SK-N-SH (cell line): ENCODE measurements around the gene LTBR. TPM values are rescaled to one million over a fixed set of nuclear protein-coding genes. Genes with fewer than 3 reads are reported as not detected.

Source experiments
- CTCF ChIA-PET: fragments of 300-600, 350-600 bp; formaldehyde crosslinking; extraction: SDS; loops from one replicate; lab custom pipeline; 2021; lab: Yijun Ruan, JAX
- POLR2A ChIA-PET: fragments of 350-600 bp; sonication (Branson Sonifier 250); formaldehyde crosslinking; extraction: SDS; loops from one replicate; lab custom pipeline; 2020; ENCODE audit warnings: antibody characterized with exemption, inconsistent platforms; lab: Yijun Ruan, JAX
- DNase-seq: peaks from one replicate; pipeline ENCODE4 v3.0.0; 2012
- H2AFZ ChIP-seq: fragments of 200-600 bp; sonication (generic); 2 replicates; pipeline ENCODE4 v1.8.1; 2016; ENCODE audit warnings: antibody characterized with exemption, mild to moderate bottlenecking, low read depth
- H3F3A ChIP-seq: fragments of 200-600 bp; sonication (generic); replicated peaks from 2 replicates; pipeline ENCODE3; 2016; ENCODE audit warnings: antibody characterized with exemption, mild to moderate bottlenecking; ENCODE audit not compliant: insufficient read depth
- H3K27ac ChIP-seq, 2 experiments: fragments of 200-500 bp in 1 of 2; fragments of 200-600 bp in 1 of 2; sonication (Bioruptor generic) in 1 of 2; sonication (generic), shearing (Covaris generic) in 1 of 2; 2 replicates each; pipeline versions ENCODE4 v1.5.1 to v1.6.1; 2014 to 2016; ENCODE audit warnings: low read depth in 2 of 2, inconsistent platforms in 1 of 2, low read length in 1 of 2, mild to moderate bottlenecking in 1 of 2, mixed read lengths in 1 of 2
- H3K27me3 ChIP-seq: fragments of 200-600 bp; sonication (generic), shearing (Covaris generic); 2 replicates; pipeline ENCODE4 v1.6.1; 2016; ENCODE audit warnings: mixed run types; ENCODE audit not compliant: insufficient read depth
- H3K36me3 ChIP-seq, 2 experiments: fragments of 200-500 bp in 1 of 2; fragments of 200-600 bp in 1 of 2; sonication (Bioruptor generic) in 1 of 2; sonication (generic) in 1 of 2; replicated peaks in 1 of 2; 2 replicates each; pipeline versions ENCODE3 to v1.5.1; 2014 to 2016; ENCODE audit warnings: low read length in 1 of 2, mild to moderate bottlenecking in 1 of 2; ENCODE audit not compliant: insufficient read depth in 2 of 2, control insufficient read depth in 1 of 2
- H3K4me1 ChIP-seq, 2 experiments: fragments of 200-500 bp in 1 of 2; fragments of 200-600 bp in 1 of 2; sonication (Bioruptor generic) in 1 of 2; sonication (generic), shearing (Covaris generic) in 1 of 2; 2 replicates each; pipeline versions ENCODE4 v1.5.1 to v1.6.1; 2014 to 2016; ENCODE audit warnings: low read depth in 1 of 2, low read length in 1 of 2, mixed run types in 1 of 2; ENCODE audit not compliant: insufficient read depth in 2 of 2, control insufficient read depth in 1 of 2
- H3K4me2 ChIP-seq: fragments of 200-600 bp; sonication (generic), shearing (Covaris generic); 2 replicates; pipeline ENCODE4 v1.6.1; 2017; ENCODE audit warnings: mixed run types
- H3K4me3 ChIP-seq, 2 experiments: fragments of 200-500 bp in 1 of 2; fragments of 200-600 bp in 1 of 2; sonication (Bioruptor generic) in 1 of 2; sonication (generic), shearing (Covaris generic) in 1 of 2; 2 replicates each; pipeline versions ENCODE4 v1.5.1 to v1.8.1; 2014 to 2016; ENCODE audit warnings: low read depth in 2 of 2, inconsistent platforms in 1 of 2, low read length in 1 of 2, mild to moderate bottlenecking in 1 of 2, mixed read lengths in 1 of 2, moderate library complexity in 1 of 2
- H3K79me2 ChIP-seq: fragments of 200-600 bp; sonication (generic); 2 replicates; pipeline ENCODE4 v1.8.1; 2017; ENCODE audit warnings: mild to moderate bottlenecking; ENCODE audit not compliant: insufficient read depth
- H3K9ac ChIP-seq: fragments of 200-600 bp; sonication (generic); 2 replicates; pipeline ENCODE4 v1.6.1; 2017; ENCODE audit warnings: mixed run types
- H3K9me2 ChIP-seq: fragments of 200-600 bp; sonication (generic); 2 replicates; pipeline ENCODE4 v1.6.1; 2017; ENCODE audit warnings: mixed run types
- H3K9me3 ChIP-seq: fragments of 200-600 bp; sonication (generic); 2 replicates; pipeline ENCODE4 v1.6.1; 2017; ENCODE audit warnings: mixed run types, mild to moderate bottlenecking, moderate library complexity
- H4K20me1 ChIP-seq: fragments of 200-600 bp; sonication (generic); 2 replicates; pipeline ENCODE4 v1.6.1; 2017; ENCODE audit warnings: mild to moderate bottlenecking, mixed run types; ENCODE audit not compliant: insufficient read depth
- CHD2 ChIP-seq: fragments of 150-350 bp; IDR thresholded peaks from 2 replicates; pipeline ENCODE4 v1.6.1; 2018; ENCODE audit warnings: low read length; ENCODE audit not compliant: partially characterized antibody
- MEF2A ChIP-seq: IDR thresholded peaks from 2 replicates; pipeline ENCODE4 v1.4.0; 2012; ENCODE audit warnings: low read depth, borderline replicate concordance
- NFIC ChIP-seq: IDR thresholded peaks from 2 replicates; pipeline ENCODE4 v1.4.0; 2012; ENCODE audit warnings: borderline replicate concordance
- NRF1 ChIP-seq: IDR thresholded peaks from 2 replicates; pipeline ENCODE4 v1.6.1; 2012; ENCODE audit warnings: low read depth, mild to moderate bottlenecking, low read length
- RAD21 ChIP-seq: IDR thresholded peaks from 2 replicates; pipeline ENCODE4 v1.6.1; 2012; ENCODE audit warnings: mild to moderate bottlenecking, low read length
- RFX5 ChIP-seq: IDR thresholded peaks from 2 replicates; pipeline ENCODE4 v1.6.1; 2012; ENCODE audit warnings: mild to moderate bottlenecking, improper control_type of control experiment, low read length
- SMC3 ChIP-seq: IDR thresholded peaks from 2 replicates; pipeline ENCODE4 v1.6.1; 2012; ENCODE audit warnings: low read depth, low read length, improper control_type of control experiment
- TEAD4 ChIP-seq: IDR thresholded peaks from 2 replicates; pipeline ENCODE4 v1.4.0; 2012; ENCODE audit warnings: mild to moderate bottlenecking, borderline replicate concordance; ENCODE audit not compliant: insufficient read depth
- USF2 ChIP-seq: fragments of 150-350 bp; IDR thresholded peaks from 2 replicates; pipeline ENCODE4 v1.6.1; 2017; ENCODE audit warnings: antibody characterized with exemption, low read length, low read depth, borderline replicate concordance
- YY1 ChIP-seq: IDR thresholded peaks from 2 replicates; pipeline ENCODE4 v1.4.0; 2012; ENCODE audit warnings: low read depth, mild to moderate bottlenecking
- WGBS: methylation state at CpG from one replicate; pipeline ENCODE4 v1.1.6; 2017; ENCODE audit warnings: low lambda C conversion rate; 5-methylcytosine and 5-hydroxymethylcytosine counted together
- polyA plus RNA-seq, 3 experiments: library from polyadenylated mRNA; depleted of rRNA; stranded (reverse); fragments of >200 nt; gene quantifications; 2 replicates each; pipeline ENCODE4 v1.2.3, GENCODE V29; 2012
- TF ChIP-seq, protein P1 (sequence below): fragments of 150-350 bp; IDR thresholded peaks from 2 replicates; pipeline ENCODE4 v1.6.1; 2016; ENCODE audit warnings: mild to moderate bottlenecking, low read depth, low read length
- TF ChIP-seq, protein P2 (sequence below): IDR thresholded peaks from 2 replicates; pipeline ENCODE4 v1.4.0; 2012; ENCODE audit warnings: low read depth
- TF ChIP-seq, protein P3 (sequence below): IDR thresholded peaks from 2 replicates; pipeline ENCODE4 v1.4.0; 2012; ENCODE audit warnings: low read depth, borderline replicate concordance
- TF ChIP-seq, protein P4 (sequence below): fragments of 200-600 bp; sonication (generic); IDR thresholded peaks from 2 replicates; pipeline ENCODE4 v1.6.1; 2017; ENCODE audit warnings: antibody characterized with exemption, mild to moderate bottlenecking, moderate library complexity

LTBR gene
- polyA plus RNA-seq, 1 of the 3 experiments (the other 2 are of a cell fraction), result 0.12 TPM

- 0 out of 2 replicates have a peak, but pooled peaks have one; percentile 23 for TF ChIP-seq YY1
- no peak for TF ChIP-seq MEF2A
- TF ChIP-seq CHD2, result no peak
- TF ChIP-seq NRF1, result no peak
- no peak for TF ChIP-seq NFIC
- TF ChIP-seq, protein P1, sequence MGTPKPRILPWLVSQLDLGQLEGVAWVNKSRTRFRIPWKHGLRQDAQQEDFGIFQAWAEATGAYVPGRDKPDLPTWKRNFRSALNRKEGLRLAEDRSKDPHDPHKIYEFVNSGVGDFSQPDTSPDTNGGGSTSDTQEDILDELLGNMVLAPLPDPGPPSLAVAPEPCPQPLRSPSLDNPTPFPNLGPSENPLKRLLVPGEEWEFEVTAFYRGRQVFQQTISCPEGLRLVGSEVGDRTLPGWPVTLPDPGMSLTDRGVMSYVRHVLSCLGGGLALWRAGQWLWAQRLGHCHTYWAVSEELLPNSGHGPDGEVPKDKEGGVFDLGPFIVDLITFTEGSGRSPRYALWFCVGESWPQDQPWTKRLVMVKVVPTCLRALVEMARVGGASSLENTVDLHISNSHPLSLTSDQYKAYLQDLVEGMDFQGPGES, result no peak
- TF ChIP-seq USF2, result no peak
- no peak for TF ChIP-seq TEAD4
- peak; percentile 94 for TF ChIP-seq RAD21
- TF ChIP-seq, protein P2, sequence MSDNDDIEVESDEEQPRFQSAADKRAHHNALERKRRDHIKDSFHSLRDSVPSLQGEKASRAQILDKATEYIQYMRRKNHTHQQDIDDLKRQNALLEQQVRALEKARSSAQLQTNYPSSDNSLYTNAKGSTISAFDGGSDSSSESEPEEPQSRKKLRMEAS, result peak; percentile 98
- TF ChIP-seq, protein P3, sequence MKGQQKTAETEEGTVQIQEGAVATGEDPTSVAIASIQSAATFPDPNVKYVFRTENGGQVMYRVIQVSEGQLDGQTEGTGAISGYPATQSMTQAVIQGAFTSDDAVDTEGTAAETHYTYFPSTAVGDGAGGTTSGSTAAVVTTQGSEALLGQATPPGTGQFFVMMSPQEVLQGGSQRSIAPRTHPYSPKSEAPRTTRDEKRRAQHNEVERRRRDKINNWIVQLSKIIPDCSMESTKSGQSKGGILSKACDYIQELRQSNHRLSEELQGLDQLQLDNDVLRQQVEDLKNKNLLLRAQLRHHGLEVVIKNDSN, result peak; percentile 72; the same call in 1 of the 2 replicates
- TF ChIP-seq RFX5, result no peak
- TF ChIP-seq, protein P4, sequence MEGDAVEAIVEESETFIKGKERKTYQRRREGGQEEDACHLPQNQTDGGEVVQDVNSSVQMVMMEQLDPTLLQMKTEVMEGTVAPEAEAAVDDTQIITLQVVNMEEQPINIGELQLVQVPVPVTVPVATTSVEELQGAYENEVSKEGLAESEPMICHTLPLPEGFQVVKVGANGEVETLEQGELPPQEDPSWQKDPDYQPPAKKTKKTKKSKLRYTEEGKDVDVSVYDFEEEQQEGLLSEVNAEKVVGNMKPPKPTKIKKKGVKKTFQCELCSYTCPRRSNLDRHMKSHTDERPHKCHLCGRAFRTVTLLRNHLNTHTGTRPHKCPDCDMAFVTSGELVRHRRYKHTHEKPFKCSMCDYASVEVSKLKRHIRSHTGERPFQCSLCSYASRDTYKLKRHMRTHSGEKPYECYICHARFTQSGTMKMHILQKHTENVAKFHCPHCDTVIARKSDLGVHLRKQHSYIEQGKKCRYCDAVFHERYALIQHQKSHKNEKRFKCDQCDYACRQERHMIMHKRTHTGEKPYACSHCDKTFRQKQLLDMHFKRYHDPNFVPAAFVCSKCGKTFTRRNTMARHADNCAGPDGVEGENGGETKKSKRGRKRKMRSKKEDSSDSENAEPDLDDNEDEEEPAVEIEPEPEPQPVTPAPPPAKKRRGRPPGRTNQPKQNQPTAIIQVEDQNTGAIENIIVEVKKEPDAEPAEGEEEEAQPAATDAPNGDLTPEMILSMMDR, result peak; percentile 84
- TF ChIP-seq SMC3, result peak; percentile 91
- Histone ChIP-seq H3K27ac (no peak overlapping the region), H3K4me1 (no peaks in the 10 kb centered on the region), H3K79me2 (no peaks in the 10 kb centered on the region), H3K4me3 (no peak overlapping the region), H3K9ac (no peak overlapping the region), H3K36me3 (no peaks in the 10 kb centered on the region), H3K4me2 (no peak overlapping the region), H3K9me3 (no peaks in the 10 kb centered on the region), H3F3A (no peaks in the 10 kb centered on the region), H3K27me3 (no peaks in the 10 kb centered on the region), H3K9me2 (no peaks in the 10 kb centered on the region), H4K20me1 (no peaks in the 10 kb centered on the region), H2AFZ (no peak overlapping the region)
- 11% methylated on average over 9 of the region's 9 CpGs for WGBS
- CTCF ChIA-PET, result interaction anchor here (0.6 to 8.2 kb wide), 36 partner anchors 8 to 356 kb away, joined by 3 to 91 read pairs (median 5); partner anchors contain the start of genes GAPDH, IFFO1, TAPBPL and TNFRSF1A
- peak; percentile 83 for DNase-seq
- POLR2A ChIA-PET, result interaction anchor here (1.0 kb wide), 1 partner anchor 47 kb away, joined by 7 read pairs; the partner anchor contains the start of gene VAMP1
Observed at GRCh38 chr12:6423267-6424007, 39.5 kb downstream of the LTBR start.
